Type B pancreatic cell (in vitro differentiated cells): ENCODE data around the gene AFDN. TPM values are rescaled to one million over a fixed set of nuclear protein-coding genes. Genes with fewer than 3 reads are reported as not detected.

Experiments
- DNase-seq: peaks from one replicate; pipeline ENCODE4 v3.0.0; 2021; ENCODE audit warnings: mixed read lengths; ENCODE audit not compliant: unreplicated experiment; ENCODE audit errors: extremely low spot score
- H3K27ac Mint-ChIP-seq: 2 replicates; pipeline ENCODE4 v1.8.0; 2021; ENCODE audit warnings: mild to moderate bottlenecking, mixed read lengths
- H3K27me3 Mint-ChIP-seq: 2 replicates; pipeline ENCODE4 v1.8.0; 2021; ENCODE audit warnings: mixed read lengths
- H3K36me3 Mint-ChIP-seq: 2 replicates; pipeline ENCODE4 v1.8.0; 2021; ENCODE audit warnings: mixed read lengths
- H3K4me1 Mint-ChIP-seq: one replicate; pipeline ENCODE4 v1.8.0; 2021; ENCODE audit warnings: mixed read lengths; ENCODE audit not compliant: unreplicated experiment
- H3K4me3 Mint-ChIP-seq: 2 replicates; pipeline ENCODE4 v1.8.0; 2021; ENCODE audit warnings: mild to moderate bottlenecking, mixed read lengths
- H3K9me3 Mint-ChIP-seq: 2 replicates; pipeline ENCODE4 v1.8.0; 2021; ENCODE audit warnings: mixed read lengths
- CTCF ChIP-seq: fragments of 200-600 bp; sonication (generic); conservative IDR thresholded peaks from 2 replicates; pipeline ENCODE4 v1.5.0; 2021; ENCODE audit warnings: antibody characterized with exemption, mild to moderate bottlenecking
- total RNA-seq: library from RNA; stranded (reverse); gene quantifications from 2 replicates; pipeline ENCODE4 v1.2.1, GENCODE V29; 2021; ENCODE audit warnings: low replicate concordance

Gene AFDN
- total RNA-seq, 1 donor from 2014 or later, result 154 TPM

DNA sequence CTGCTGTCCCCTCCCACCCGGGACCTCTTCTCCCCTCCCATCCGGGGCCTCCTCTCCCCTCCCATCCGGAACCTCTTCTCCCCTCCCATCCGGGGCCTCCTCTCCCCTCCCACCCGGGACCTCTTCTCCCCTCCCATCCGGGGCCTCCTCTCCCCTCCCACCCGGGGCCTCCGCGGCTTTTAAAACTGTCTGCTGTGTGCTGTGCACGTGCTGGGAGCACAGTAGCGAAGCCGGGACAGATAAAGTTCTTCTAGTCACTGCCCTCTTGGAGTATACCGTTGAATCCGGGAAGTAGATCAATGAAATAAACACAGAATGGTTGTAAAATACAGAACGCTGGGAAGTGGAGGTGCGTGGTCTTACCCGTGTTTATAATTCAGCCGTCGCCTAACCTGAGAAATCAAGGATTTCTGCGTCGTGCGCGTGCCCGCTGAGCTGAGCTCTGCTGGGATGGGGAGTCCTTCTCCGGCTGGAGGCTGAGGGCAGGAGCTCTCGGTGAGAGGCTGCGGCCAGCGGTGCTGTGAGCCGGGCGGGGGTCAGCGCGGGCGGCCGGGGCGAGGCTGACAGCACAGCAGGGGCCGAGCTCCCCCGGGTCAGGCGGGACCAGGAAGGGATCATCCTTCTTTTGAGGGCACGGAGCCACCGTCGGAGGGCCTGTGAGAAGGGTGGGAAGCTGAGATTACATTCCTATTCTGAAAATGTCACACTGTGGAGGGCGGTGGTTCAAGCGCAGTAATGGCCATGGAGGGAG is 151.2 kb downstream of the AFDN start:
- Mint-ChIP-seq H3K36me3 (no peaks in the 10 kb centered on the region), H3K4me1 (peaks cover 45% of the 10 kb centered on the region), H3K4me3 (no peak overlapping the region), H3K9me3 (no peaks in the 10 kb centered on the region), H3K27me3 (no peaks in the 10 kb centered on the region), H3K27ac (no peak overlapping the region)
- TF ChIP-seq CTCF, result no peak
- no peak for DNase-seq

GRCh38 chr6:167978607-167979006 is 151.9 kb downstream of the AFDN start:
- Mint-ChIP-seq H3K36me3 (no peaks in the 10 kb centered on the region), H3K4me3 (no peak overlapping the region), H3K9me3 (no peaks in the 10 kb centered on the region), H3K4me1 (peaks cover 37% of the 10 kb centered on the region), H3K27ac (no peak overlapping the region), H3K27me3 (no peaks in the 10 kb centered on the region)
- no peak for TF ChIP-seq CTCF
- no peak for DNase-seq

GRCh38 chr6:167979436-167980139 is 152.9 kb downstream of the AFDN start:
- Mint-ChIP-seq H3K4me1 (peaks cover 30% of the 10 kb centered on the region), H3K9me3 (no peaks in the 10 kb centered on the region), H3K27me3 (no peaks in the 10 kb centered on the region), H3K36me3 (no peaks in the 10 kb centered on the region), H3K4me3 (no peak overlapping the region), H3K27ac (no peak overlapping the region)
- DNase-seq, result no peak
- TF ChIP-seq CTCF, result no peak

- Mint-ChIP-seq H3K9me3 (no peaks in the 10 kb centered on the region), H3K4me1 (peaks cover 19% of the 10 kb centered on the region), H3K4me3 (no peak overlapping the region), H3K27ac (no peak overlapping the region), H3K36me3 (no peaks in the 10 kb centered on the region), H3K27me3 (no peaks in the 10 kb centered on the region)
- no peak for DNase-seq
- TF ChIP-seq CTCF, result no peak
Measured at GRCh38 chr6:167980911-167981580, 154.3 kb downstream of the AFDN start.

DNA sequence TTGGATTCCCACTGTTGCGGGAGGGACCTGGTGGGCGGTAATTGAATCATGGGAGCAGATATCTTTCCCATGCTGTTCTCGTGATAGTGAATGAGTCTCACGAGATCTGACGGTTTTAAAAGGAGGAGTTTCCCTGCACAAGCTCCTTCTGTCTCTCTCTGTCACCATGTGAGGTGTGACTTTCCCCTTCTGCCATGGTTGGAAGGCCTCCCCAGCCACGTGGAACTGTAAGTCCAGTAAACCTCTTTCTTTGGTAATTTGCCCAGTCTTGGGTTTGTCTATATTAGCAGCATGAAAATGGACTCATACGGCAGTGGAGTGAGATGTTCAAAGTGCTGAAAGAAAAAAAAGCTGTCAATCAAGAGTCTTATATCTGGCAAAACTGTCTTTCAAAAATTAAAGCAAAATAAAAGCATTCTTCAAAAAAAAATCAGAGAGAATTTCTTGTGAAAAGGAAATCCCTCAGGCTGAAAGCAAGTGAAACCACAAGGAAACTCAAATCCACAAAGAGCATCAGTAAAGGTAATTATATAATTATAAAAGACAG is 155.3 kb downstream of the AFDN start:
- no peak overlapping the region for H3K27ac Mint-ChIP-seq
- no peaks in the 10 kb centered on the region for H3K9me3 Mint-ChIP-seq
- H3K36me3 Mint-ChIP-seq, result no peaks in the 10 kb centered on the region
- no peak for TF ChIP-seq CTCF
- no peak overlapping the region for H3K4me3 Mint-ChIP-seq
- no peaks in the 10 kb centered on the region for H3K27me3 Mint-ChIP-seq
- no peak for DNase-seq
- H3K4me1 Mint-ChIP-seq, result peaks cover 19% of the 10 kb centered on the region
